GM12874 (cell line): ENCODE measurements around the gene CTH.

Experiments used
- CTCF ChIP-seq: IDR thresholded peaks from 2 replicates; pipeline ENCODE4 v1.5.1; 2011; ENCODE audit warnings: low read depth, mild to moderate bottlenecking, control low read depth, low read length, moderate library complexity; ENCODE audit not compliant: insufficient read depth

The CTH gene

GRCh38 chr1:70436622-70437251 is 25.7 kb downstream of the CTH start:
- no peak for TF ChIP-seq CTCF

GRCh38 chr1:70438529-70438928 is 27.5 kb downstream of the CTH start:
- no peak for TF ChIP-seq CTCF

- TF ChIP-seq CTCF = no peak
These were observed 29.7 kb downstream of the CTH start for GRCh38 chr1:70440642-70441391.

DNA sequence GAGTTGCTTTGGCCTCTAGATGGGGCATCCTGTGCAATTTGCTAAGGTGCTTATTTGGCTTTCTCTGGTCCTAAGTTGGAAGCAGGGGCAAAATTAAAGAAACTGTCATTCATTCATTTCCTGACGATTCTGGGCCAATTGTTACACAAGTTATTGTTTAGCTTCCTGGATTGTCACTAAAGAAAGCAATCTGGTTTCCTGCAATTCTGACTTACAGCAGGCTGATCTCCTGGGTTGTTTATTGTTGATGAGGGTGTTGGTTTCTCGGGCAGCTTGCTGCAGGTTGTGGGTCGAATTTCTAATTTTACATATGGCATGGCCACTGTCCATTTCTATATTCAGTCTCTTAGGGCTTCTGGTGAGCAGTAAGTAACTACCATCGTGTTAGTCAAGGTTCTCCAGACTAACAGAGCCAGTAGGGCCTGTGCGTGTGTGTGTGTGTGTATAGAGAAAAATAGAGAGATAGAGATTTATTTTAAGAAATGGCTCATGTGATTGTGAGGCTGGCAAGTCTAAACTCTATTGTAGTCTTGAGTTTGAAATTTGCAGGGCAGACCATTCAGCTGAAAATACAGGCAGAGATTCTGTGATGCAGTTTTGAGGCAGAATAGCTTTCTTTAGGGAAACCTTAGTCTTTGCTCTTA is 30.4 kb downstream of the CTH start:
- no peak for TF ChIP-seq CTCF

DNA sequence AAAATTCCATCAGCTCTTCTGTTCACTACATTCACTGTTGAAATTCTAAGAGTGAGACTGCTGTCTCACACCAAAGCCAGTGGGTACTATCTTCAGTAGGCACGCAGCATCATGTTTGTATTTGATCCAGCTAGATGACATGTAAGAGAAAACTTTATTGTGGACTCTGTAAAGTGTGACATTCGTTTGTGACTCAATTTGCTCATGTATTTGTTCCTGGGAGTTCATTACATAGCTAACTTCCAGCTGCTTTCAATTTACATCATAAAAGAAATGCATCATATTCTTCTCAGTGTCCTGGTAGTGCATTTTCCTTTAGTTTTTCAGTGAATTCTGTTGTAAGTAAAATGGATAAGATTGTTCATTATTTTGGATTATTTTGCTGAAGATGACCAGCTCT is 31.4 kb downstream of the CTH start:
- no peak for TF ChIP-seq CTCF

DNA sequence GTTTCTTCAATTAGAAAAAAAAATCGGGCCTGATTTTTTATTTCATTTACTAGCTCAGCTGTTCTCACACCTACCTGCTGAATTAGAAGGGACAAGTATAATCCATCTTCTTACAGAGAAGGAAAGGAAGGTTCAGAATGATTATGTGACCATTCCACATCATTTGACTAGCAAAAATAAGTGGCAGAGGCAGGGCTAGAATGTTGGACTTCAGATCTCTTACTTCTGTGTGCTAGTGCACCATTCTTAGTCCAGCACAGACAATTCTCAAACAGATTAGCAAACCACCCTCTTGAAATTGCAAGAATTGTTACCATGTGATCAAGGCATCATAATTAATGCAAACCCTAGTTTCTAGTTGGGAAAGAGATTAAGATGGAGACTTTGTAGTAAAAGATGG is 32.7 kb downstream of the CTH start:
- no peak for TF ChIP-seq CTCF

- TF ChIP-seq CTCF = no peak
These were observed 38.0 kb downstream of the CTH start for GRCh38 chr1:70449049-70449448.
